Progenitor cell of endocrine pancreas (in vitro differentiated cells): ENCODE data around the gene ARHGEF2. TPM values are rescaled to one million over a fixed set of nuclear protein-coding genes. Genes with fewer than 3 reads are reported as not detected.

Source experiments
- DNase-seq: peaks from one replicate; pipeline ENCODE4 v3.0.0; 2021; ENCODE audit warnings: low spot score; ENCODE audit not compliant: unreplicated experiment
- H3K27ac Mint-ChIP-seq: 2 replicates; pipeline ENCODE4 v1.8.0; 2021; ENCODE audit warnings: mild to moderate bottlenecking, moderate library complexity, mixed read lengths
- H3K27me3 Mint-ChIP-seq: 2 replicates; pipeline ENCODE4 v1.8.0; 2021; ENCODE audit warnings: mixed read lengths
- H3K36me3 Mint-ChIP-seq: 2 replicates; pipeline ENCODE4 v1.8.0; 2022; ENCODE audit warnings: mixed read lengths; ENCODE audit not compliant: insufficient read depth
- H3K4me1 Mint-ChIP-seq: 2 replicates; pipeline ENCODE4 v1.8.0; 2021; ENCODE audit warnings: low read depth, mixed read lengths
- H3K4me3 Mint-ChIP-seq: 2 replicates; pipeline ENCODE4 v1.8.0; 2021; ENCODE audit warnings: low read depth, mild to moderate bottlenecking, moderate library complexity, mixed read lengths
- H3K9me3 Mint-ChIP-seq: 2 replicates; pipeline ENCODE4 v1.8.0; 2021; ENCODE audit warnings: low read depth, mixed read lengths
- total RNA-seq: library from RNA; stranded (reverse); gene quantifications from 2 replicates; pipeline ENCODE4 v1.2.1, GENCODE V29; 2021
- TF ChIP-seq, protein P1 (sequence below): fragments of 200-600 bp; sonication (generic); IDR thresholded peaks from one replicate; pipeline ENCODE4 v1.5.0; 2021; ENCODE audit warnings: antibody characterized with exemption, mild to moderate bottlenecking; ENCODE audit not compliant: unreplicated experiment

The ARHGEF2 gene
- total RNA-seq, 1 donor from 2014 or later: 103 TPM

DNA sequence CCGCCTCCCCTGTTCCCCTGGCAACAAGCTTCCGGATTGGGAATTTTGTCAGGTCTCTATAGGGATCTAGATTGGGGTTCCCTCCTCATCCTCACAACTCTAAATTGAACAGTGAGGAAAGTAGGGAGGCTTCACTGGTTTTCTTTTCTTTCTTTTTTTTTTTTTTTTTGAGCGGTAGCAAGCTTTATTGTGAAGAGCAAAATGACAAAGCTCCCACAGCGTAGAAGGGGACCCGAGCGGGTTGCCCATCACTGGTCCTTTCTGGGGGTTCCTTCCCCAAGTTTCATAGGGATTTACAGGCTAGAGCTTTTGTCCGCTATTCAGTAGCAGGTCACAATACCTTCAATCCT is 10.3 kb downstream of the ARHGEF2 start:
- Mint-ChIP-seq H3K4me3 (no peak overlapping the region), H3K4me1 (peaks cover 36% of the 10 kb centered on the region), H3K9me3 (no peaks in the 10 kb centered on the region), H3K27me3 (no peaks in the 10 kb centered on the region), H3K27ac (peak overlapping the region; percentile 87), H3K36me3 (peaks cover 15% of the 10 kb centered on the region)
- no peak for DNase-seq
- TF ChIP-seq, protein P1, sequence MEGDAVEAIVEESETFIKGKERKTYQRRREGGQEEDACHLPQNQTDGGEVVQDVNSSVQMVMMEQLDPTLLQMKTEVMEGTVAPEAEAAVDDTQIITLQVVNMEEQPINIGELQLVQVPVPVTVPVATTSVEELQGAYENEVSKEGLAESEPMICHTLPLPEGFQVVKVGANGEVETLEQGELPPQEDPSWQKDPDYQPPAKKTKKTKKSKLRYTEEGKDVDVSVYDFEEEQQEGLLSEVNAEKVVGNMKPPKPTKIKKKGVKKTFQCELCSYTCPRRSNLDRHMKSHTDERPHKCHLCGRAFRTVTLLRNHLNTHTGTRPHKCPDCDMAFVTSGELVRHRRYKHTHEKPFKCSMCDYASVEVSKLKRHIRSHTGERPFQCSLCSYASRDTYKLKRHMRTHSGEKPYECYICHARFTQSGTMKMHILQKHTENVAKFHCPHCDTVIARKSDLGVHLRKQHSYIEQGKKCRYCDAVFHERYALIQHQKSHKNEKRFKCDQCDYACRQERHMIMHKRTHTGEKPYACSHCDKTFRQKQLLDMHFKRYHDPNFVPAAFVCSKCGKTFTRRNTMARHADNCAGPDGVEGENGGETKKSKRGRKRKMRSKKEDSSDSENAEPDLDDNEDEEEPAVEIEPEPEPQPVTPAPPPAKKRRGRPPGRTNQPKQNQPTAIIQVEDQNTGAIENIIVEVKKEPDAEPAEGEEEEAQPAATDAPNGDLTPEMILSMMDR: no peak

DNA sequence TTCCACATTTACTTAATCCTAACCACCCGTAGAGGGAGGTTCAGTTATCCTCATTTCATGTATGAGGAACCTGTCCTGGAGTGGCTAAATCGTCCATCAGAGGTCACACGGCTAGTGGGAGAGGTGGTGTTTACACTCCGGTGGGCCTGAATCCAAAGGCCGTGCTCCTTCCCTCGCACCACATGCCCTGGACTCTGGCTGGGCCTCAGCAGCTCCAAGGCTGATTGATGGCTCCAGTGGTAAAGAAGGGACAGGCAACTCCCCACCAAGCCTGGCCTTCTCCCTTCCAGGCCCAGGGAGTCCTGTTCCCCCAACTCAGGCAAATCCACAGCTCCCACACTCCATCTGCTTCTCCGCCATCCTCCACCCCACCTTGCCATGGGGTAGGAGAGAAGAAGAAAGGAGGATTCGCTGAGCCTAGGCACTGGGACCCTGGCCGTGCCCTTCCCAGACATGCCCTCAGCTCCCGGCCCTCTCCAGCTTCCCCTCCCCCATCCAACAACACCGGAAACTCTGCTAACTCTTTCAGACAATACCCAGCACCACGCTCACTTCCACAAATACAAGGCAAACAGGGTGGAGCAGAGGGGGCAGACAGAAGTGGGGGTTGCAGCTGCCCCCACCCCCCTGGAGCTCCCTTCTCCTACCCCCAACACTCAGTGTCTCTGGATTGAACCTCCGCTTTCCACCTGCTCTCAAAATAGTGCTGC is 10.9 kb downstream of the ARHGEF2 start:
- peak overlapping the region; percentile 87 for H3K27ac Mint-ChIP-seq
- H3K36me3 Mint-ChIP-seq: peaks cover 15% of the 10 kb centered on the region
- H3K4me3 Mint-ChIP-seq: no peak overlapping the region
- no peaks in the 10 kb centered on the region for H3K27me3 Mint-ChIP-seq
- TF ChIP-seq, protein P1: no peak
- DNase-seq: no peak
- H3K9me3 Mint-ChIP-seq: no peaks in the 10 kb centered on the region
- H3K4me1 Mint-ChIP-seq: peaks cover 31% of the 10 kb centered on the region

DNA sequence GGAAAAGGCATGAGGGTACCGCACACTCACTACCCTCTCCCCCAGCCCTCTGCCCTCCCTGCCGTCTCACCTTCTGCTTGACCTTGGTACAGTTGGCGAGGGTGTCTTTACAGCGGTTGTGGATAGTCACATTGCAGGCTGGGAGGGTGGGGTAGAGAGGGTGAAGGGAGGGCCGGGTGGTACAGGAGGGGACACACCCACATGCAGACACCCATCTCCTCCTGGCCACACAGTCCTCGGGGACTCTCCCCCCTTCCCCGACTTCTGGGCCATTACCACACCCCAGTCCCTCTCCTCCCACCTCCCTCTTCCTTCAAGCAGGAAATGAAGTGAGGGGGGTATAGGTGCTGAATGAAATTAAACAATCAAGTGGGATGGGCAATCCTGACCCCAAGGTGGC is 11.6 kb downstream of the ARHGEF2 start:
- H3K27me3 Mint-ChIP-seq: no peaks in the 10 kb centered on the region
- peak overlapping the region; percentile 57 for H3K27ac Mint-ChIP-seq
- peaks cover 26% of the 10 kb centered on the region for H3K4me1 Mint-ChIP-seq
- TF ChIP-seq, protein P1: no peak
- no peaks in the 10 kb centered on the region for H3K9me3 Mint-ChIP-seq
- DNase-seq: no peak
- H3K4me3 Mint-ChIP-seq: no peak overlapping the region
- peaks cover 17% of the 10 kb centered on the region for H3K36me3 Mint-ChIP-seq

DNA sequence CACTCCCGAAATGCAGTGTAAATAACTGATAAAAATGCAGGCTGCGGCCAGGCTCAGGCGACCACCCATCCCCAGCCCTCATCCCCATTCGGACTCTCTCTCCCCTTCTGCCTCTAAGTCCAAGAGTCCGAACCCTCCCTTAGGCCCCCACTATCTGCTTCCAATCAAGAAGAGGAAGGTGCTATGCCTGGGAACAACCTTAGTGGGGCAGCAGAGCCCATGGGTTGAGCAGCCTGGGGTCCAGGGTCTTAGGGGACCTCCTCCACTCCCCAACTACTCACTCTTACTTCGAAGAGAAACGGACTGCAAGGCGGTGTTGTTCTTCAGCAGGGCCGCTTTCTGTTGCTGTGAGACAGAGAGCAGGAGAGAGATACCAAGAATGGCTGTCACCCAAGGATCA is 12.2 kb downstream of the ARHGEF2 start:
- TF ChIP-seq, protein P1: peak; percentile 14
- Mint-ChIP-seq H3K36me3 (peaks cover 21% of the 10 kb centered on the region), H3K4me3 (no peak overlapping the region), H3K27ac (peak overlapping the region; percentile 56), H3K27me3 (no peaks in the 10 kb centered on the region), H3K9me3 (no peaks in the 10 kb centered on the region), H3K4me1 (peaks cover 26% of the 10 kb centered on the region)
- DNase-seq: no peak

DNA sequence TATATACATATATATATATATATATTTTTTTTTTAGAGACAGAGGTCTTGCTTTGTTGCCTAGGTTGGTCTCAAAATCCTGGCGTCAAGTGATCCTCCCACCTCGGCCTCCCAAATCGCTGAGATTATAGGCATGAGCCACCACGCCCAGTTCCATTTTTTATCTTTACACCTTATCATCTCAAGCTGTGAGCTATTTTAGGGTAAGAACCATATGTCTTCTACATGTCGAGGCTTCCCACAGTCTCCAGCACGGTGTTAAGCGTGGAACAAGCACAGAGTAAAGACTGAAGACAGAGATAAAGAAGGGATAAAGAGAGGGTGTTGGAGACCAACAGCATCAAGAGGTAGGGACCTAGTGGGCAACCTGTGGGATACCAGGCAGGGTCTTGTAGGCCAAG is 14.2 kb downstream of the ARHGEF2 start:
- Mint-ChIP-seq H3K36me3 (peaks cover 31% of the 10 kb centered on the region), H3K4me1 (peaks cover 18% of the 10 kb centered on the region), H3K4me3 (no peak overlapping the region), H3K27ac (peak overlapping the region; percentile 31), H3K9me3 (no peaks in the 10 kb centered on the region), H3K27me3 (no peaks in the 10 kb centered on the region)
- TF ChIP-seq, protein P1: no peak
- DNase-seq: no peak
